ENCODE measurements around the gene PIAS4. TPM values are rescaled to one million over a fixed set of nuclear protein-coding genes. Genes with fewer than 3 reads are reported as not detected.

The PIAS4 gene
- total RNA-seq, 2 experiments from 2014 or later, result 22.5 to 24.4 TPM

DNA sequence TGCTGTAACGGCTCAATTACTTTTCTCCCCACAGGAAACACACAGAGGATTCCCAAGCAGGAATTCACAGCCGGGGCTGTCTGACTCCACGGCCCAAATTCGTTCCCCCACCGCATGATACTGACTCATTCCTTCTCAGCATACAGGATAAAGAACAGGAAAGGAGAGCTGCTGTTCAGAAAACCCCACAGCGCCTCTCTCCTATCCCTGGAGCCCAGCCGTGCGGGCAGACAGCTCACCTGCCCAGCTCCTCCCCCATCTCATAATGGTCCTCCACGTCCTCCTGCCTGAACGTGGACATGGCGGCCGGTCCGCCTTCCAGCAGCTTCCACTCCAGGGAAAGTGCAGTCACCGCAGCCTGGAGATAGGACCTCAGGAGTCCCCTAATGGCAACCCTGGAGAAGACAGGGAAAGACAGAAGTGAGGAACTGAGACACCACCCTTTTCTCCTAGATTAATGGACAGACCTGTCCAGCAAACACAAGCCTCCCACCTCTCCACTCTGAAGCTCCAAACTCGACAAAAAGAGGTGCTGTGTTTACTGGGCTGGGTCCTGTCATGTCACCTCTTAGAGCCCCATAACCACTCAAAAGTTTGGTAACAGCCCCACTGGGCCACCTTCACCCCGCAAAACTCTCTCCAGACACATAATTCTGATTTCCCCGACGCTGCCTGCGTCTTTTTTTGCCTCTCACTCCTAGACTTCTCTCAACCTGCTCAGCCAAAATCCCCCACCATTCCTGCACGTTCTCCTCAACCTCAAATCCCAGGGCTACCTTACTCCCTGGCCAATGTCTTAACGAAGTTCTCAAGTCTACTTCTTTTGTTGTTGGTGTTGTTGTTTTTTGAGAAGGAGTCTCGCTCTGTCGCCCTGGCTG lies 37.9 kb upstream of the PIAS4 start:
- POLR2A ChIA-PET, result interaction anchor here (1.3 kb wide), 1 partner anchor 16 kb away, joined by 5 read pairs; the partner anchor contains the start of gene EEF2
- peak overlapping the region; percentile 85 for H3K4me3 Mint-ChIP-seq
- DNase-seq, result no peak
- CTCF ChIA-PET, result interaction anchor here (3.7 to 4.9 kb wide), 2 partner anchors 15 to 18 kb away, joined by 24 to 26 read pairs; partner anchors contain the start of gene EEF2
- H3K4me1 Mint-ChIP-seq (ENCODE audit: low read depth), result peaks cover 17% of the 10 kb centered on the region
- H3K27ac Mint-ChIP-seq, result no peak overlapping the region
- H3K9me3 Mint-ChIP-seq, result no peaks in the 10 kb centered on the region
- H3K36me3 Mint-ChIP-seq, result peaks cover 11% of the 10 kb centered on the region
- no peaks in the 10 kb centered on the region for H3K27me3 Mint-ChIP-seq
- intact Hi-C loops (cut with micrococcal nuclease), result loop anchor here (5.0 kb wide), 2 partner anchors 207 to 213 kb away; partner anchors contain the start of genes ANKRD24, APBA3, MRPL54 and SIRT6

DNA sequence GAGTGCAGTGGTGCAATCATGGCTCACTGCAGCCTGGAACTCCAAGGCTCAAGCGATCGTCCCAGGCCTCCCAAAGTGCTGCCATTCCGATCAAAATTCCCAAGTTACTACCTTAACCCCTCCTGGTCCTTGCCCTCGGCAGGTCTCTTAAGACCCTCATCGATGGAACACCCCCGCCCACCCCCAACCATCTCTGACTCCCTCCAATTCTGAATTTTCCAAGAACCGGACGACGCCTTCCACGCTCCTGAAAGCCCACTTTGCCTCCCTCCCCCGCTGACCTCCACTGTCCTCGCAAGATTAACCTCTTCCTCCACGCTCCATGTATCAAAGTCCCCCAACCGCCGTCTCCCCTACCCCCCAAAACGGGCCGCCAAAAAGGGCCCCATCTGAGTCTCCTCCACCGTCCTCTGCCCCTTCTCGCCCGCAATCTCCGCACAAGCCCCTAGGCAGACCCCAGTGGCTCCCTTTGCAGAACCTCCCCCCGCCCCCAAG lies 37.2 kb upstream of the PIAS4 start:
- intact Hi-C loops (cut with micrococcal nuclease), result loop anchor here (5.0 kb wide), 2 partner anchors 208 to 212 kb away; partner anchors contain the start of genes ANKRD24, APBA3, MRPL54 and SIRT6
- POLR2A ChIA-PET, result interaction anchor here (1.9 to 2.9 kb wide), 3 partner anchors 10 to 17 kb away, joined by 9 to 51 read pairs (median 14); partner anchors contain the start of gene EEF2

DNA sequence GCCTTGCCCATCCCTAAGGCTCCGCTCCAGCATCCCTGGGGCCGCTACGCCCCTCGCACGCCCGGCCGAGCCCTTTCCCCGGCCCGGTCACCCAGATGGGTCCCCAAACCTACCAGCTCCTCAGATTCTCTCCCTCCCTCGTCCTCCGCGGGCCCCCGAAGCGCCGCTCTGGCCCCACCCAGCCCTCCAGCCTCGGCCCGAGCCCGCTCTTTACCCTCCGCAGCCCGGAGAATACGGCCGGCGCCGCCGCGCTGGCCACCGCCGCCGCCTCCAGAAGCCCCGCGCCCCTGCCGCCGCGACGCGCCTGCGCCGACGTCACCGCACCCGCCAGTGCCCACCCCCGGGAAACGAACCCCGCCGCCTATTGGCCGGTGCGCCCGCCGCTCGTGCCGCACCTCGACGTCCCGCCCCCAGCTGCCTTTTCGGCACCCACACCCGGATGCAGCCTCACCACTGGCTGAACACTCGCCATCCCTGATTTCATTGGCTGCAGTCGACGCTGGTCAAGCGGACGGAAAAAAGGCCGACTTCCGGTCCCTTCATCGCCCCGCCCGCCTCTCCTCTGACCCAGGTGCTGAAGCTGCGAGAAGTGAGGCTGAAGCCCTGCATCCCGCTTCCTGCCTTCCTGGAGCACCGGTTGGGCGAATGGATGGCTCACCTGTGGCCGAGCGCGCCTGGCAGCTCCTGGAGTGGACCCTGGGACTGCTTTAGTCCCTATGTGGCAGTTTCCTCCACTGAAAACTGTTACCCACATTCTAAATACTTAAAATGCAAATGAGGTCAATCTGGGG lies 36.5 kb upstream of the PIAS4 start, which contains the start of gene DAPK3:
Gene DAPK3 (minus strand): TSS at position 292 of the 791 bp plus-strand sequence. CDS start 1,364 bp downstream, outside the sequence.
- Mint-ChIP-seq H3K9me3 (no peaks in the 10 kb centered on the region), H3K27ac (peak within 1 kb of the TSS; percentile 49), H3K4me3 (peak within 1 kb of the TSS; percentile 85), H3K36me3 (peaks cover 12% of the 10 kb centered on the region), H3K4me1 (ENCODE audit: low read depth) (peaks cover 17% of the 10 kb centered on the region), H3K27me3 (no peaks in the 10 kb centered on the region)
- CTCF ChIA-PET, result interaction anchor here (0.7 to 4.9 kb wide), 3 partner anchors 14 to 149 kb away, joined by 3 to 26 read pairs (median 24); partner anchors contain the start of gene EEF2
- peak; percentile 97 for DNase-seq
- POLR2A ChIA-PET, result interaction anchor here (1.9 to 2.9 kb wide), 3 partner anchors 9 to 17 kb away, joined by 9 to 51 read pairs (median 14); partner anchors contain the start of gene EEF2
- intact Hi-C loops (cut with micrococcal nuclease), result loop anchor here (1.0 to 5.0 kb wide), 3 partner anchors 14 to 211 kb away; partner anchors contain the start of genes ANKRD24, APBA3, EEF2 and MRPL54

More for the DNA sequence above, 37.2 kb upstream of the PIAS4 start:
- peaks cover 17% of the 10 kb centered on the region for H3K4me1 Mint-ChIP-seq (ENCODE audit: low read depth)
- CTCF ChIA-PET, result interaction anchor here (0.7 to 4.9 kb wide), 3 partner anchors 15 to 148 kb away, joined by 3 to 26 read pairs (median 24); partner anchors contain the start of gene EEF2
- peak overlapping the region; percentile 49 for H3K27ac Mint-ChIP-seq
- H3K36me3 Mint-ChIP-seq, result peaks cover 7% of the 10 kb centered on the region
- DNase-seq, result no peak
- H3K27me3 Mint-ChIP-seq, result no peaks in the 10 kb centered on the region
- H3K4me3 Mint-ChIP-seq, result peak overlapping the region; percentile 85
- no peaks in the 10 kb centered on the region for H3K9me3 Mint-ChIP-seq

DNA sequence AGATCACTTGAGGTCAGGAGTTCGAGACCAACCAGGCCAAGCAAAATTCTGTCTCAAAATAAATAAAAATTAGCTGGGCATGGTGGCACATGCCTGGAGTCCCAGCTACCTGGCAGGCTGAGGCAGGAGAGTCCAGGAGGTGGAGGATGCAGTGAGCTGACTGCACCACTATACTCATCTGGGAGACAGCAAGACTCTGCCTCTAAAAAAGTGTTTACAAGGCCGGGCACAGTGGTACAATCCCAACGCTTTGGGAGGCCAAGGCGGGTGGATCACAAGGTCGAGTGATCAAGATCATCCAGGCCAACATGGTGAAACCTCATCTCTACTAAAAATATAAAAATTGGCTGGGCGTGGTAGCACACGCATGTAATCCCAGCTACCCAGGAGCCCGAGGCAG lies 32.4 kb upstream of the PIAS4 start:
- no peak for DNase-seq
- ChIA-PET POLR2A (interaction anchor here (1.0 to 1.5 kb wide), 3 partner anchors 9 to 13 kb away, joined by 3 to 9 read pairs (median 4); partner anchors contain the start of gene EEF2), CTCF (interaction anchor here (1.4 to 1.5 kb wide), 2 partner anchors 11 to 13 kb away, joined by 5 to 6 read pairs; partner anchors contain the start of gene EEF2)
- Mint-ChIP-seq H3K4me1 (ENCODE audit: low read depth) (peaks cover 15% of the 10 kb centered on the region), H3K9me3 (no peaks in the 10 kb centered on the region), H3K27ac (no peak overlapping the region), H3K27me3 (no peaks in the 10 kb centered on the region), H3K36me3 (peaks cover 40% of the 10 kb centered on the region), H3K4me3 (no peak overlapping the region)
- intact Hi-C loops (cut with micrococcal nuclease), result no loop called here

DNA sequence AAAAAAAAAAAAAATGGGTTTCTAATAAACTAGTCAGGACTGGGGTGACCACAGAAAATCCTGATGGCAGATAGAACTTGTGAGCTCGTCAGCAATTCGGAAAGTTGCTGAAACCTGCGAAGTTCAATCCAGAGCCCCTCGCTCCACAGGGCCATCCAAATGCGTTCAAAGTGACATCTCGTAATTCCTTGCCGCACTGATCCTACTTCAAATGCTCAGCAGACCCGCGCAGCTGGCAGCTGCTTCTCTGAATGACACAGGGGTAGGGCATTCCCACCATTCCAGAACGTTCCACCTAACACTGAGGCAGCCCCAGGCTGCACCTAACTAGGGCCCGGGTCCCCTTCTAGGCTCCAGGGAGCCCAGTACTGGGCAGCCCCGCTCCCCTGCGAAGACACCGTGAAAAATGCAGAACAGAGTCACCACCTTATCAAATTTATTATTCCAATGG lies 31.9 kb upstream of the PIAS4 start:
- no peak overlapping the region for H3K4me3 Mint-ChIP-seq
- peaks cover 12% of the 10 kb centered on the region for H3K4me1 Mint-ChIP-seq (ENCODE audit: low read depth)
- peaks cover 43% of the 10 kb centered on the region for H3K36me3 Mint-ChIP-seq
- H3K9me3 Mint-ChIP-seq, result no peaks in the 10 kb centered on the region
- DNase-seq, result no peak
- POLR2A ChIA-PET, result interaction anchor here (0.6 to 1.5 kb wide), 4 partner anchors 9 to 178 kb away, joined by 3 to 9 read pairs (median 4); partner anchors contain the start of gene EEF2
- H3K27me3 Mint-ChIP-seq, result no peaks in the 10 kb centered on the region
- intact Hi-C loops (cut with micrococcal nuclease), result no loop called here
- CTCF ChIA-PET, result interaction anchor here (1.4 to 1.5 kb wide), 2 partner anchors 10 to 12 kb away, joined by 5 to 6 read pairs; partner anchors contain the start of gene EEF2
- H3K27ac Mint-ChIP-seq, result no peak overlapping the region

DNA sequence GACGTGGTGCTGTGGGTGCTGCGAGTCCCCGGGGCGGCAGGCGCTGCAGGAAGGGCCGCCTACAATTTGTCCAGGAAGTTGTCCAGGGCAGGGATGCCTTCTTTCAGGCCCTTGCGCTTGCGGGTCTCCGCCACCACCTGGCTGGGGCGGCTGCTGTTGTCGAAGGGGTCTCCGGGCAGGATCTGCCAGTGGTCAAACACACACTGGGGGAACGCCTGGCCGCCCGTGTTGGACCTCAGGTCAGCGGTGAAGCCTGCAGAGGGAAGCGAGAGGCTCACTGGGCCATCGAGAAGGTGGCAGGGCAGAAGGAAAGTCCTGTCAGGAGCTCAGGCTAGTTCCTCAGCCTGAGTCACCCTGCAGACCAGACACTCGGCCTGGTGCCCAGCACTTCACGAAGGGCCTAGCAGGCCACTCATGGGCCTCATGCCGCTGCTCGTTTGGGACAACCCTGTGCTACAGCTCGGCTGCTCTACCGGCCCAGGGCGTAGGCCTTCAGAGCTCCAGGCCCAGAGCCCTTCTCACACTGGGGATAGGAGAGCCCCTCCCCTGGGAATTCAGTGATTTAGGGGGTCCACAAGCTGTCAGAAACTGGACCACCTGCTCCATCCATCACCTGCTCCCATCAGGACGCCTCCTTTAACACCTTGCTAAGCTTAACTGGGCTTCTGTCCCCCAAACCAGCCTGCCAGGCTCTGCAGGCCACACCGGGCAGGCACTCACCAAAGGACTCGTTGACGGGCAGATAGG lies 30.9 kb upstream of the PIAS4 start:
- Mint-ChIP-seq H3K27ac (no peak overlapping the region), H3K4me1 (ENCODE audit: low read depth) (peaks cover 17% of the 10 kb centered on the region), H3K36me3 (peaks cover 53% of the 10 kb centered on the region), H3K27me3 (no peaks in the 10 kb centered on the region), H3K4me3 (no peak overlapping the region), H3K9me3 (no peaks in the 10 kb centered on the region)
- no peak for DNase-seq
- intact Hi-C loops (cut with micrococcal nuclease), result no loop called here
- CTCF ChIA-PET, result no interaction called here
- POLR2A ChIA-PET, result interaction anchor here (0.6 to 1.3 kb wide), 3 partner anchors 9 to 216 kb away, joined by 3 to 8 read pairs (median 4); partner anchors contain the start of gene EEF2

DNA sequence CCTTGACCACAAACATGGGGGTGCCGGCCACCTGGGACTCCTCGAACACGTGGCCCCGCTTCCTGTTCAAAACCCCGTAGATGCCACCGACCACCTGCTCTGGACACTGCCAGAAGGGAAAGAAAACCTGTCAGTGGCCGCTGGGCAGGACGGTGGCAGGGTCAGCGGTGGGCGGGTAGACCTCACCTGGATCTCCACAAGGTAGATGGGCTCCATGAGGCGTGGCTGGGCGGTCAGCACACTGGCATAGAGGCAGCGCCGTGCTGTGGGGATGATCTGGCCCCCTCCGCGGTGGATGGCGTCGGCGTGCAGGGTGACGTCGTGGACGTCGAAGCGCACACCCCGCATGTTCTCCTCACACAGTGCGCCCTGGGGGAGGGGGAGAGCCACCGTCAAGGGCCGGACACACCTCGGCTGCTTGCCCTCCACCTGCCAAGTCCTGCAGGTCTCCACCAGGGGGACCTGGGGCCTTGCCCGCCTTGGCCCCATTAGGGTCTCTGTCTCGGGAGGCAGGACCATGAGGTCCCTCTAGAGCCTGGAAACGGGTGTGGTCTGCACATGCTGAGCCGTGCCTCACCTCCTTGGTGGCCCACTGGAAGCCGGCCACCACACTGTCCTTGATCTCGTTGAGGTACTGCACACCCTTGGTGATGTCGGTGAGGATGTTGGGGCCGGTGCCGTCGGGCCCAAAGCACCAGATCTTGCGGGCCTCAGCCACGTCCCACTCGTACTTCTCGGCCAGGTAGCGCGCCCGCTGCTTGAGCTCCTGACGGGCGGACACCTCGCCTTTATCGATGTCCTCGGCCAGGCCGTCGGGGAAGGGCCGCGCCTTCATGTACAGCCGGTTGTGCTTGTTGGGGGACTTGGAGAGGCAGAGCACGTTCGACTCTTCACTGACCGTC lies 30.0 kb upstream of the PIAS4 start:
- H3K9me3 Mint-ChIP-seq, result no peaks in the 10 kb centered on the region
- peaks cover 18% of the 10 kb centered on the region for H3K4me1 Mint-ChIP-seq (ENCODE audit: low read depth)
- no peak for DNase-seq
- CTCF ChIA-PET, result no interaction called here
- intact Hi-C loops (cut with micrococcal nuclease), result no loop called here
- no peak overlapping the region for H3K4me3 Mint-ChIP-seq
- H3K27me3 Mint-ChIP-seq, result no peaks in the 10 kb centered on the region
- peak overlapping the region; percentile 45 for H3K27ac Mint-ChIP-seq
- peaks cover 61% of the 10 kb centered on the region for H3K36me3 Mint-ChIP-seq
- POLR2A ChIA-PET, result interaction anchor here (0.6 to 1.4 kb wide), 4 partner anchors 8 to 217 kb away, joined by 3 to 8 read pairs (median 4); partner anchors contain the start of gene EEF2

DNA sequence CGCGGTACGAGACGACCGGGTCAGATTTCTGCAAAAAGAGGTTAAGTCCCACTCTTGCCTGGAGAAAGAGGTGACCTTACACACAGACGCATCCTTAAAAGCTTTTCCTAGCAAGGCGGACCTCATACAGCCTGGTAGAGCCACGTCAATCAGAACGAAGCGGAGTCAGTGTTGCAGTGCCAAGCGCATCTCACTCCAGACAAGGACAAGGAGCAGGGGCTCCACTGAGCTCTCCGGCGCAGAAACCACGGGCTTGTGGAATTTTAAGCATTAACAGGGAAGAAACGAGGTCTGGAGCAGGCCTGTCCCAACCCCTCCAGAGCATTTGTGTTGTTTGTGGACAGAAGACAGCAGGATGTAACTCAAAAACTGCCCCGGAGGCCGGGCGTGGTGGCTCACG lies 29.4 kb upstream of the PIAS4 start:
- H3K9me3 Mint-ChIP-seq, result no peaks in the 10 kb centered on the region
- ChIA-PET POLR2A (interaction anchor here (1.4 kb wide), 1 partner anchor 10 kb away, joined by 4 read pairs; no protein-coding TSS in a partner anchor), CTCF (no interaction called here)
- no peak overlapping the region for H3K4me3 Mint-ChIP-seq
- peaks cover 24% of the 10 kb centered on the region for H3K4me1 Mint-ChIP-seq (ENCODE audit: low read depth)
- intact Hi-C loops (cut with micrococcal nuclease), result no loop called here
- H3K27ac Mint-ChIP-seq, result peak overlapping the region; percentile 38
- H3K36me3 Mint-ChIP-seq, result peaks cover 67% of the 10 kb centered on the region
- no peak for DNase-seq
- no peaks in the 10 kb centered on the region for H3K27me3 Mint-ChIP-seq

DNA sequence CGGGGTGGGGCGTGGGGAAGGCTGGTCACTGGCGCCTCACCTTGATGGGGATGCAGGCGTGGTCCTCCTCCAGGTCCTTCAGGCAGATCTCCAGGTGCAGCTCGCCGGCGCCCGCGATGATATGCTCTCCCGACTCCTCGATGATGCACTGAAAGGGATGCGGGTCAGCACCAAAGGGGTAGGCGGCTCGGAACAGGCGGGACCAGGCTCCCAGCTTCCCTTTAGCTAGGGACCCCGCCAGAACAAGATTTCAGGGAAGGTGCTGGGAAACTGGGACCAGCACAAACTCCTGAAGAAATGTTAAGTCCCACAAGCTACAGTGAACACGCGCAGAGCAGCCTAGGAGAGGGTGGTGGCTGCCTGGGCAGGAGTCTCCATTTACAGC lies 28.3 kb upstream of the PIAS4 start:
- H3K4me3 Mint-ChIP-seq, result no peak overlapping the region
- CTCF ChIA-PET, result interaction anchor here (1.2 kb wide), 1 partner anchor 8 kb away, joined by 3 read pairs; no protein-coding TSS in a partner anchor
- H3K4me1 Mint-ChIP-seq (ENCODE audit: low read depth), result peaks cover 35% of the 10 kb centered on the region

More for the DNA sequence above, 28.3 kb upstream of the PIAS4 start:
- H3K27me3 Mint-ChIP-seq, result no peaks in the 10 kb centered on the region
- DNase-seq, result no peak
- H3K36me3 Mint-ChIP-seq, result peaks cover 79% of the 10 kb centered on the region
- H3K9me3 Mint-ChIP-seq, result no peaks in the 10 kb centered on the region
- POLR2A ChIA-PET, result interaction anchor here (1.8 kb wide), 1 partner anchor 8 kb away, joined by 9 read pairs; the partner anchor contains the start of gene DAPK3
- H3K27ac Mint-ChIP-seq, result no peak overlapping the region
- intact Hi-C loops (cut with micrococcal nuclease), result no loop called here

Data from activated CD4-positive, alpha-beta memory T cell treated with anti-CD3 and anti-CD28 coated beads for 36 hours (primary cell).